Panc1 (cell line): ENCODE results near the gene GNS. TPM values are rescaled to one million over a fixed set of nuclear protein-coding genes. Genes with fewer than 3 reads are reported as not detected.
A peak's percentile ranks its signal among the peaks of the same experiment; 100 is the strongest.

Source experiments
- ATAC-seq: fragments of 200-7000 bp; cut with Tn5 transposase; 2 replicates; pipeline ENCODE4 v1.9.1; 2020; ENCODE audit warnings: mild to moderate bottlenecking, moderate library complexity
- BruUV-seq: library from RNA; stranded (reverse); fragments of 400-500 nt; replicated peaks from 2 replicates; lab custom pipeline; 2021; lab: Mats Ljungman, UMichigan
- CTCF ChIA-PET: fragments of 300-600 bp; sonication (Branson Sonifier 250); formaldehyde crosslinking; loops from one replicate; lab custom pipeline; 2022; ENCODE audit warnings: antibody characterized with exemption; lab: Charles Lee
- POLR2A ChIA-PET: fragments of 300-600 bp; sonication (Branson Sonifier 250); formaldehyde crosslinking; loops from one replicate; lab custom pipeline; 2022; ENCODE audit warnings: antibody characterized with exemption; lab: Charles Lee
- DNase-seq: peaks from one replicate; pipeline ENCODE4 v3.0.0-alpha.2; 2010; ENCODE audit warnings: low read depth, low spot score
- H3K27ac ChIP-seq: 2 replicates; pipeline ENCODE4 v1.5.1; 2011; ENCODE audit warnings: mild to moderate bottlenecking, low read length, inconsistent platforms
- H3K27me3 ChIP-seq: fragments of 200-500 bp; sonication (Bioruptor generic); 2 replicates; pipeline ENCODE4 v1.6.0; 2014; ENCODE audit warnings: low read length, inconsistent platforms; ENCODE audit not compliant: control insufficient read depth, insufficient read depth
- H3K36me3 ChIP-seq: fragments of 200-500 bp; sonication (Bioruptor generic); 2 replicates; pipeline ENCODE4 v1.5.1; 2014; ENCODE audit warnings: inconsistent platforms, mild to moderate bottlenecking, low read length, moderate library complexity; ENCODE audit not compliant: control insufficient read depth, insufficient read depth
- H3K4me1 ChIP-seq: 2 replicates; pipeline ENCODE4 v1.5.1; 2011; ENCODE audit warnings: inconsistent platforms, mild to moderate bottlenecking, low read length, moderate library complexity; ENCODE audit not compliant: control insufficient read depth, insufficient read depth
- H3K4me3 ChIP-seq, 2 experiments: 2 replicates each; pipeline ENCODE4 v1.5.1; 2011 to 2012; ENCODE audit warnings: low read depth in 2 of 2, low read length in 2 of 2, mild to moderate bottlenecking in 2 of 2, inconsistent platforms in 1 of 2, moderate library complexity in 1 of 2
- H3K9me3 ChIP-seq: fragments of 200-500 bp; sonication (Bioruptor generic); 2 replicates; pipeline ENCODE4 v1.5.1; 2014; ENCODE audit warnings: low read depth, mild to moderate bottlenecking, inconsistent platforms, low read length, moderate library complexity; ENCODE audit not compliant: control insufficient read depth, insufficient read depth
- CTCF ChIP-seq: fragments of 450-650 bp; IDR thresholded peaks from 2 replicates; pipeline ENCODE4 v1.5.1; 2017; ENCODE audit warnings: mild to moderate bottlenecking
- POLR2AphosphoS5 ChIP-seq: IDR thresholded peaks from 2 replicates; pipeline ENCODE4 v1.6.1; 2012; ENCODE audit warnings: mild to moderate bottlenecking, low read depth, low read length, moderate library complexity
- REST ChIP-seq, 2 experiments: IDR thresholded peaks; 2 replicates each; pipeline ENCODE4 v1.6.1; 2011 to 2012; ENCODE audit warnings: low read depth in 2 of 2, control low read depth in 1 of 2, low read length in 1 of 2, mild to moderate bottlenecking in 1 of 2, moderate library complexity in 1 of 2; ENCODE audit not compliant: insufficient read depth in 1 of 2
- SIN3A ChIP-seq: IDR thresholded peaks from 2 replicates; pipeline ENCODE4 v1.6.1; 2012; ENCODE audit warnings: low read depth, mild to moderate bottlenecking, low read length, moderate library complexity, borderline replicate concordance; ENCODE audit not compliant: insufficient read depth
- TCF7L2 ChIP-seq: IDR thresholded peaks from 2 replicates; pipeline ENCODE4 v1.6.1; 2011; ENCODE audit warnings: mild to moderate bottlenecking, low read depth, low read length, inconsistent platforms
- in situ Hi-C: cut with HindIII; loops from 2 replicates; pipeline ENCODE4 v1.10.0; 2016; ENCODE audit warnings: low sequenced_read_pairs, low pct_unique_long_range_greater_than_20kb
- intact Hi-C: fragments of 100-400 bp; cut with micrococcal nuclease; formaldehyde crosslinking; loops from one replicate; pipeline ENCODE4 v1.10.0; 2022; ENCODE audit not compliant: unreplicated experiment
- total RNA-seq: library from RNA; stranded (reverse); gene quantifications from one replicate; pipeline ENCODE4 v1.2.1, GENCODE V29; 2021; ENCODE audit not compliant: unreplicated experiment

The GNS gene
- total RNA-seq, 1 experiment from 2014 or later, result 117 TPM

- in situ Hi-C loops (no loop called here), intact Hi-C loops (no loop called here)
- ChIA-PET POLR2A (interaction anchor here (0.6 kb wide), 1 partner anchor 59 kb away, joined by 5 read pairs; no protein-coding TSS in a partner anchor), CTCF (no interaction called here)
- no peak overlapping the region for H3K27ac ChIP-seq
- TF ChIP-seq POLR2AphosphoS5 (no peak), REST (IDR thresholded peaks at IDR 0.05; ENCODE audit: insufficient read depth in 1 of 2, low read depth in 2 of 2, low read length in 1 of 2) (no peak), CTCF (no peak), TCF7L2 (no peak), SIN3A (no peak)
- no TSS peak for BruUV-seq
- ATAC-seq (no peak), DNase-seq (no peak)
- no peaks in the 10 kb centered on the region for H3K27me3 ChIP-seq
- no peaks in the 10 kb centered on the region for H3K36me3 ChIP-seq
- peaks cover 47% of the 10 kb centered on the region for H3K4me1 ChIP-seq
- no peak overlapping the region for H3K4me3 ChIP-seq
- no peaks in the 10 kb centered on the region for H3K9me3 ChIP-seq
These were observed 75.2 kb downstream of the GNS start for GRCh38 chr12:64683816-64684543.

DNA sequence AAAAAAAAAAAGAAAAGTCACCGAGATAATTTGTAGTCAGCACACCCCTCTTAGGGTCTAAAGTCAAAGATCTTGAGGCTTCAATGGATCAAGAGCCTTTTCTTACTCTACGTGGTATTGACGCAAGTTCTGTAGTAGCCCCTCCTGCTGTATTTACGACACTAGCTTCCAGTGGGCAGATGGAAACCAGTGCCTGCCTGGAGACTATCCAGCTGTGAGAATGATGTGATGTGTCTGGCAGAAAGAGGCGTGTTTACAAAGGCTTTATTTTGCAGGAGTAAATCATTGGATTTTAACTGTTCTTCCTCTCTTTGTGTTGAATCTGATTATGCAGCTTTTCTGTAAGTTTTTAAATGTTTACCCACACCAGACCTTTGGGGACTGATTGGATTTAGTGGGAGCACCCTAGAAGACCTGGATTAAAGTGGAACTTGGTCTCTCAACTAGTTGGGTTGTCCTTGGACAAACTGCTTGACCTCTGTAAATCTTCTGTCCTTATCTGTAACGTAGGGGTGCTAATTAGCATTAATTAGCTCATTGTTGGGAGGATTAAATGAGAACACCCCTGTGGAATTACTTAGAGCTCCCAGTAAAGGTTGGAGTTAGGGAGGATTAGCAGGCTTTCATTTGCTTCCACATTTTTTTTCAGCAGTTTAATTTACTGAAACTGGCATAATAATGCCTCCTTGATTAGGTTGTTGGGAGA, 76.5 kb downstream of the GNS start:
- POLR2A ChIA-PET, result no interaction called here
- H3K4me1 ChIP-seq, result peaks cover 54% of the 10 kb centered on the region
- ATAC-seq, result no peak
- H3K27ac ChIP-seq, result peak overlapping the region; percentile 60
- no peak overlapping the region for H3K4me3 ChIP-seq
- BruUV-seq, result no TSS peak
- intact Hi-C loops, result no loop called here
- H3K9me3 ChIP-seq, result no peaks in the 10 kb centered on the region
- in situ Hi-C loops, result no loop called here
- H3K27me3 ChIP-seq, result no peaks in the 10 kb centered on the region
- CTCF ChIA-PET, result no interaction called here
- TF ChIP-seq POLR2AphosphoS5 (no peak), SIN3A (no peak), REST (IDR thresholded peaks at IDR 0.05; ENCODE audit: insufficient read depth in 1 of 2, low read depth in 2 of 2, low read length in 1 of 2) (no peak), TCF7L2 (no peak), CTCF (no peak)
- no peaks in the 10 kb centered on the region for H3K36me3 ChIP-seq
- DNase-seq, result no peak
